Measurements from ENCODE around the gene CHTF8. TPM values are rescaled to one million over a fixed set of nuclear protein-coding genes. Genes with fewer than 3 reads are reported as not detected.
A peak's percentile ranks its signal among the peaks of the same experiment; 100 is the strongest.
"Not testable (repeated sequence)": the region's sequence is repeated elsewhere in the genome, so short reads cannot be mapped to it uniquely, and the experiment has no call there.

CHTF8 gene, protein sequence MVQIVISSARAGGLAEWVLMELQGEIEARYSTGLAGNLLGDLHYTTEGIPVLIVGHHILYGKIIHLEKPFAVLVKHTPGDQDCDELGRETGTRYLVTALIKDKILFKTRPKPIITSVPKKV
- total RNA-seq = 43.2 TPM
- long read RNA-seq, transcript CHTF8-203 (4 exons, 2,903 nt) = major isoform, 10 of 16 reads
- long read RNA-seq, partial matches to known transcripts = 0 of 16 reads
- long read RNA-seq, other reads (novel, unspliced or antisense) = 0 of 16 reads

DNA sequence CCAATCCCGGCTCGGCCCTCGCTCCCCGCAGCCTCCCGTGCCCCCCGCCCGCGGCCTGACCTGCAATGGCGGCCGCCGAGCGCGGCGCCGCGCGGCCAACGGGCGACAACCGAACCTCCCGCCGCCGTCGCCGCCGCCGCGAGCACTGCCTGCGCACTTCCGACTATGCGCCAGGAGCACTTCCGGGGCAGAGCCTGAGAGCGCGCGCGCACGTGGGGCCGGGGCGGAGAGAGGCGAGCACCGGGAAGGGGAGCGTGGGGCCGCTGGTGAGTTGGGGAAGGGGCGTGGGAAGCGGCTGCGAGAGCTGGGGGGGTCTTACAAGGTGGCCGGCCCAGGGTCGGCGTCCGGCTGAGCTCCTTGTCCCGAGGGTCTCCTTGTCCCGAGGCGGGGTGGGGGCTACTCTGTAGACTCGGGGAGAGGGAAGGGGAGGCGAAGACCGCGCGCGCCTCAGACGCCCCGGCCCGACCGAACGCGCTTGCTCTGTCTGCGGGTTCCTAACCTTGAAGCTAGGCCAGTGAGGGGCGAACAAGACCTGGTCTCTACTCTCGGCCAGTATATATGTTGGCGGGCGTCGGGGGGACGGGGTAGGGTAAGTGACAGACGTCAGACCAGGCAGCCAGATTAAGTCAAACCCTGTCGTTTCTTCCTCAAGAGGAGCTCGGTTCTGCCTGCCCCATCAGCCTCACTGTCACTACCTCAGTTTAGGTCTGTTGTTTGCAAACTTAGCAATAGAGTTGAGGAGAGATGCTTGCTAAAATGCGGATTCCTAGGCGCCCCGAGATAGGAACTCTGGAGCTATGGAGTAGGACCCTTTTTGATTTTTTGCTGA is at the start of gene CHTF8, which contains the start of gene UTP4:
TSS of gene CHTF8 (minus strand) at position 165 of the 829 bp plus-strand sequence. CDS start 11,130 bp downstream, outside the sequence.
TSS of gene UTP4 (plus strand) at position 226 of the 829 bp plus-strand sequence. CDS start 811 bp downstream, outside the sequence.
- DNase-seq (ENCODE audit: low spot score) = peak; percentile 93
- intact Hi-C loops (cut with DNase I) = no loop called here

GRCh38 chr16:69180011-69180338 is 47.6 kb upstream of the CHTF8 start:
- DNase-seq (ENCODE audit: low spot score) = no peak
- intact Hi-C loops (cut with DNase I) = no loop called here

DNA sequence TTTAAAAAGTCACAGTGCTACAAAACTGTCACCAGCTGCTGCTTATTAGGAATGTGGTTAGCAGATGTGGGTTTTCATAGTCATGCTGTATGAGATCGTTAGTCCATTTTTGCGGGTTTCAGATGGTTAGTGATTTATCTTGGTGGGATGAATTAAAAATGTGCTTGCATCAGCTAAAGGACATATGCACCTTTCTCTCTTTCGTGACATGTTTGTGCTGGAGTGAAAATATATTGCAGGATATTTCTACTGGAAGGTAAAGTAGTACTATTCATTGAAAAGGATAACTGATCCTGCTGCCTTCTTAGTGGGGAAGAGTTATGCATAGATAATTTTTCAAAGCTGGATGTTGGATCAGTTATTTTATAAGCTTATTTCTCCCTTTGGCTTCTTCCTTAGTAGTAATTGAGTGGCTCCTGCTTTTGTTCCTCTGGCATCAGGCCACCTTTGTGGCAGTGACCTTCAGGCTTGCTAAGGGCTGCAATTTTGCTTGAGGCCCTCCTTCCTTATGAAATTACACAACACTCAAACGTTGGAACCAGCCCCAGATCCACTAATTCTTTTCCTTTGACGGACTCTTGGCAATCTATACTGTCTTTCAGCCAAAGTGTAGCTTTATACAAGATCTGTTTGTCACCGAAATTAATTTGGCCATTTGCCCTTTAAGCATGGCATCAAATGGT is 47.1 kb upstream of the CHTF8 start:
- intact Hi-C loops (cut with DNase I) = no loop called here
- peak; percentile 77 for DNase-seq (ENCODE audit: low spot score)

DNA sequence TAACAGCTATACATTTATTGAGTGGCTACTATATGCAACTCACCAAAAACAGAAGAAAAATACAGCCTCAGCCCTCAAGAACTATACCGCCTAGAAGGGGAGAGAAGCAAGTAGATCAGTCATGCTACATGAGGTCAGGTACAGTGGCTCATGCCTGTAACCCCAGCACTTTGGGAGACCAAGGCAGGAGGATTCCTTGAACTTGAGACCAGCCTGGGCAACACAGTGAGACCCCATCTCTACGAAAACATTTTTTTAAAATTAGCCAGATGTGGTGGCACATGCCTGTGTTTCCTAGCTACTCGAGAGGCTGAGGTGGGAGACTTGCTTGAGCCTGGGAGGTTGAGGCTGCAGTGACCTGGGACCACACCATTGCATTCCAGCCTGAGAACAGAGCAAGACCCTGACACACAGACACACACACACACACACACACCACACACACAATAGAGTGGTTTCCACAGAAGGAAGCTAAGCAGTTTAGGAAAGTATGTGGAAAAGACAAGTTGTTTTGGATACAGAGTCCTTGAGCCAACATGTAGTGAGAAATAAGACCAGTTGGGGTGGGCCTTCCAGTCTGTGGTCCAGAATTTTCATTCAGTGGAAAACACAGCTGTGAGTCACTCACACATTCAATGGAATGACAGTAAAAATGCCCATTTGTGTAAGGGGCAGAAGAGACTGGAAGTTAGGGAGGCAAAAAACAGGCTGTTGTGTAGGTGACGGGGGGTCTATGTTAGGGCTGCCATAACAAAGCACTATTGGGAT is 43.8 kb upstream of the CHTF8 start:
- DNase-seq (ENCODE audit: low spot score) = no peak
- intact Hi-C loops (cut with DNase I) = no loop called here

DNA sequence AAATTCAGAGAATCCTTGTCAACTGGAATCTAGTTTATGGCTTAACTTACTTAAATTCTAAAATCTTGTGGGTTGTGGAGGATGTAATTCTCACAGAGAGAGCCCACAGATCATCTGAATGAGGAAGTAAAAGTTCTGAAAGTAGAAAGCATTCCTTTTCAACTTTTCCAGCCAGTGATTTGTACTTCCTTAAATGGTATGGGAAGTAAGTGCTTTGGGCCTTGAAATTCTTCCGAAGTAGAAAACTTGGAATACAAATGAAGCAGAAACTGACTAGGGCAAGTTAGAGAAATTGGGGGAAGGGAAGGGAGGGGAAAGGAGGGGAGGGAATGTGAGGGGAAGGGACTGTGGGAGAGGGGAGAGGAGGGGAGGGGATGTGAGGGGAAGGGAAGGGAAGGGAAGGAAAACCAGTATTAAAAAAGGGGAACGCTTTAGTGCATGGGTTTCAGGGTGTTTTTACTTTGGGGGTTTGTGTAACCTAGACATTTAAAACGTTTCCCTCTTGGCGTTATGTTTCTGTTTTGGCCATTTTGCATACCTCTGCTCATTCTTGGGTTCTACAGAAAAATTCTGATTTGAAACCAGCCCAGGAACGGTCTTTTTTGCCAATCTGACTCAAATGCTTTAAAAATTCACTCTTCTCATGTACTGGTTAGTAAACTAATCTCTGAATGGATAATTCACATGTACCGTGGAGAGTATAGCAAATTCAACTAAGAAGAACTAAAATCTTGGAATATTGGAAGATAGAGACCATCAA is 39.1 kb upstream of the CHTF8 start:
- intact Hi-C loops (cut with DNase I) = no loop called here
- no peak for DNase-seq (ENCODE audit: low spot score)

- intact Hi-C loops (cut with DNase I) = no loop called here
Observed at GRCh38 chr16:69169607-69170352, 37.4 kb upstream of the CHTF8 start.

DNA sequence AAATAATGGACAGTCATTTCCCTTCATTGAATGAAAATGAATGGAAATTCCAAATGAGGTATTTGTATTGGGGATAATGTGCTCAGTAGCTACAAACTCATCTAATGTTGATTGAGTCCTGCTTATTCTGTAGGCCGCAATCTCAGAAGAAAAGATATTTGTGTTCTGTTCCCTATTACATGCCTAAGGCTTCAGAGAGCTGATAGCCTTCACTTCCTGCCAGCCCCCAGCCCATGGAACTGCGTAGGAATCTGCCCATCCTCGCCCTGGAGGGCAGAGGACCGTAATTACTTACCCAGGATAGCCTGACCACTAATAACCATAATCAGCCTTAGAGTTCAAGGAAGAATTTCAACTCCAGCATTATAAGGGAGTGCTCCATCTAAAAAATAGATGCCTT is 36.7 kb upstream of the CHTF8 start:
- no peak for DNase-seq (ENCODE audit: low spot score)
- intact Hi-C loops (cut with DNase I) = no loop called here

More at GRCh38 chr16:69169607-69170352, 37.4 kb upstream of the CHTF8 start:
- DNase-seq (ENCODE audit: low spot score) = no peak

GRCh38 chr16:69166946-69167930 is 34.9 kb upstream of the CHTF8 start:
- intact Hi-C loops (cut with DNase I) = no loop called here
- DNase-seq (ENCODE audit: low spot score) = no peak

DNA sequence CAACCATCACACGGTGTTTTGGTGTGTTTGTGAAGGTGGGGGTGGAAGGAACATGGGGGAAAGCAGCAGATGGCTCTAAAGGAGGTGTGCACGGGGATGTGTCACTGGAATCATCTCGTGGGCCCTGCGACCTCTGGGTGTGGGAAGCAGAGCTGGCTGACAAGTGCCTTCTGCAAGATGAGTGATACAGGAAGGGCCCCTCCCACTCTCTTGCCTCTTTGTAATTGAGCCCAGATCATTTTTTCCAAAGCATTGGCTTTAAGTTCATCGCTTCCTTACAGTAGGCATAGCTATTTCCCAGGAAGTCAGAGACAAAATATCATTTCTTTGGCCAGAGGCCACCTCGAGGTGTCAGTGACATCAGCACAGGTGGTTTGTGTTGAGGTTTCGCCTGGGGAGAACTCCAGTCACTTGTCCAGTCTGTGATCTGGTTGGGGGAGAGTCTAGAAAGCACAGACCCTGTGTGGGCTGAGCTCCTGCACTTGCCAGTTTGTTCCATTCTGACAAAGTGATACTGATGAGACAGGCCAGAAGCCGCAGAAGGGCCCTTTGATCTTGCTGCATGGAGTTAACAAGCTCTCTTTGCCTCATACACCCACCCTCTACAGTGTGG is 33.9 kb upstream of the CHTF8 start:
- intact Hi-C loops (cut with DNase I) = no loop called here

DNA sequence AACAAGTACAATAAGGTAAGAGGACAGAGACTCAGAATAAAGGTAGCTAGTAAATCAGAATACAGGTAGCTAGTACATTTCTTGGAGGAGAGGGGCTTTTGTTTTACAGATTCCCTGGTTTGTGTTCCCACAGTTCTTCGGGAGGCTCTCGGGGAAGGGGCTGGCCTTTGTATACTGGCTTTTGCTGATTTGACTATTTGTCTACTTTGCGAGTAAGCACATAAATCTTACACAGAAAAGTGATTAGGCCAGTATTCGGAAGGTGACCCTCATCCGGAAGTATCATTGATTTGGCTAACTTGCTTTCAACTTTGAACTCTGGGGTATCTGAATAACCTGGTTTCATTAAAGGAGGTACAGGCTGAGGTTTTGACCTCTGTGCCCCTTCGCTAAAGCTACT is 33.2 kb upstream of the CHTF8 start:
- intact Hi-C loops (cut with DNase I) = no loop called here
- no peak for DNase-seq (ENCODE audit: low spot score)

More for the DNA sequence above, 33.9 kb upstream of the CHTF8 start:
- no peak for DNase-seq (ENCODE audit: low spot score)

- intact Hi-C loops (cut with DNase I) = no loop called here
- no peak for DNase-seq (ENCODE audit: low spot score)
Observed at GRCh38 chr16:69160192-69160591, 27.8 kb upstream of the CHTF8 start.

GRCh38 chr16:69157196-69157595 is 24.8 kb upstream of the CHTF8 start:
- intact Hi-C loops (cut with DNase I) = no loop called here
- no peak for DNase-seq (ENCODE audit: low spot score)

DNA sequence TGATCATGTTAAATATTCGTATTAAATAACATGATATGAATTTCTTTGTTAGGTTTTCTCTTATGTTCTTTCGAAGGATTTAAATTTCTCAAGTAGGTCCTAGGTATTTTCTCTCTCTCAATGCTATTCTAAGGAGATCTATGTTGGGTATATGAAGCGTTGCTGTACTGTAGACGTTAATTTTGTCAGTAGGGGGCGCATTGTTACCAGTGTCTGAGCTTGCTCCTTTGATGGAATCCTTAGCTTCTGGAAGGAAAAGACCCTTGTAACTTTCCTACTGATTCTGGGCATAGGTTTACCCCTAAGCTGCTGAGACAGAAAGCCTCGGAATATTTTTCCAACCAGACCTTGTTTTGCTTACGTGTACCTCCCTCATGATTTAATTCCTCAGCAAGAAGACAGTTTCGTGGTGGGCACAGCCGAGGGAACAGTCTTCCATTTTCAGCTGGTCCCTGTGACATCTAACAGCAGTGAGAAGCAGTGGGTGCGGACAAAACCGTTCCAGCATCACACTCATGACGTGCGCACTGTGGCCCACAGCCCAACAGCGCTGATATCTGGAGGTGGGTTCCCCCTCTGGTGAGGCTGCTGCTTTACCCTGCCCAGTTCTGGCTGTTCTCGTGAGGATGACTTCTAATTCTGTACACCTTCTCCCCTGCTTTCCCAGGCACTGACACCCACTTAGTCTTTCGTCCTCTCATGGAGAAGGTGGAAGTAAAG is 17.9 kb upstream of the CHTF8 start:
- intact Hi-C loops (cut with DNase I) = loop anchor here (1.0 kb wide), 1 partner anchor 137 kb away; no protein-coding TSS in a partner anchor
- DNase-seq (ENCODE audit: low spot score) = no peak

DNA sequence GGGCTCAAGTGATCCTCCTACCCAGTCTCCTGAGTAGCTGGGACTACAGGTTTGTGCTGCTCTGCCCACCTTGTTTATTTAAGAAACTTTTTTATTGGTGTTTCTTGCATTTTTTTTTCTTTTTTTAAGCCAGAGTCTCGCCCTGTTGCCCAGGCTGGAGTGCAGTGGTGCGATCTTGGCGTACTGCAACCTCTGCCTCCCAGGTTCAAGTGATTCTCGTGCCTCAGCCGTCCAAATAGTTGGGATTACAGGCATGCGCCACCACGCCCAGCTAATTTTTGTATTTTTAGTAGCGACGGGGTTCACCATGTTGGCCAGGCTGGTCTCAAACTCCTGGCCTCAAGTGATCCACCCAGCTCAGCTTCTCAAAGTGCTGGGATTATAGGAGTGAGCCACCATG is 17.2 kb upstream of the CHTF8 start:
- not testable (repeated sequence) for DNase-seq (ENCODE audit: low spot score)
- intact Hi-C loops (cut with DNase I) = loop anchor here (1.0 kb wide), 1 partner anchor 138 kb away; no protein-coding TSS in a partner anchor

DNA sequence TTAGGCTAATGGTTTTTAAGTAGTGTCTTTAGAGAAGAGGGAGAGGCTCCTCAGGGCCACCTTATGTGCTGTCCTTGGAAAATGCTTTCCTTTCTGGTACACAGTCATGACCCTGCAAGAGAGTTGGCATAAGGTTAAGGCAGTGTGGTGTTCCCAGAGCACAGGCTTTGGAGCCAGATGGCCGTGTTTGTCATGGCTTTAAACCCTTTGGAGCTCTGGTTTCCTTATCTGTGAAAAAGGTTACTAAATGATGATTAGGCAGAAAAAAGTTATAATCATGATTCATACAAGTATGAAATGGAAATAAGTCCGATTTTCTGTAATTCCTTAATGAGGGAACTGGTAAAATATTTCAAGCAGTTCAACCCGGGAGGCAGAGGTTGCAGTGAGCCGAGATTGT is 13.3 kb upstream of the CHTF8 start:
- DNase-seq (ENCODE audit: low spot score) = no peak
- intact Hi-C loops (cut with DNase I) = no loop called here

GRCh38 chr16:69143116-69143515 is 10.7 kb upstream of the CHTF8 start:
- intact Hi-C loops (cut with DNase I) = no loop called here
- DNase-seq (ENCODE audit: low spot score) = no peak

Data from cardiac septum (tissue), 1 donor.